ENCODE measurements around the gene RNF212. TPM values are rescaled to one million over a fixed set of nuclear protein-coding genes. Genes with fewer than 3 reads are reported as not detected.

RNF212 gene
- total RNA-seq, 1 experiment from 2014 or later: not detected

- intact Hi-C loops (cut with micrococcal nuclease): no loop called here
- no peak for ATAC-seq
- Histone ChIP-seq H3K9ac (ENCODE audit: low read length) (no peak overlapping the region), H3K79me2 (ENCODE audit: low read length) (no peaks in the 10 kb centered on the region), H4K20me1 (ENCODE audit: low read length) (no peaks in the 10 kb centered on the region), H3K4me2 (ENCODE audit: low read length) (no peak overlapping the region), H2AFZ (ENCODE audit: low read length) (no peak overlapping the region), H3K27ac (ENCODE audit: low read length) (no peak overlapping the region), H3K9me2 (replicated peaks; ENCODE audit: low read length) (no peaks in the 10 kb centered on the region), H3K4me3 (ENCODE audit: low read length) (no peak overlapping the region), H3K9me3 (ENCODE audit: low read length) (no peaks in the 10 kb centered on the region), H3K4me1 (ENCODE audit: insufficient read depth, low read length) (no peaks in the 10 kb centered on the region), H3K27me3 (ENCODE audit: low read length) (peaks cover 40% of the 10 kb centered on the region), H3F3A (ENCODE audit: low read length, unreplicated experiment) (no peaks in the 10 kb centered on the region), H3K36me3 (ENCODE audit: low read depth, low read length) (no peaks in the 10 kb centered on the region)
- DNase-seq: no peak
- no peak for TF ChIP-seq EZH2phosphoT487 (IDR thresholded peaks at IDR 0.05; ENCODE audit: borderline replicate concordance, low read length)
- TF ChIP-seq CTCF (conservative IDR thresholded peaks at IDR 0.05; ENCODE audit: low read depth, low read length): no peak
- no peak for TF ChIP-seq EZH2 (IDR thresholded peaks at IDR 0.05; ENCODE audit: low read length, unreplicated experiment)
- ChIA-PET CTCF (no interaction called here), POLR2A (ENCODE audit: unreplicated experiment) (no interaction called here)
- no TSS peak for BruUV-seq (replicated peaks)
Measured at GRCh38 chr4:1136048-1136447, 22.7 kb upstream of the RNF212 start.

DNA sequence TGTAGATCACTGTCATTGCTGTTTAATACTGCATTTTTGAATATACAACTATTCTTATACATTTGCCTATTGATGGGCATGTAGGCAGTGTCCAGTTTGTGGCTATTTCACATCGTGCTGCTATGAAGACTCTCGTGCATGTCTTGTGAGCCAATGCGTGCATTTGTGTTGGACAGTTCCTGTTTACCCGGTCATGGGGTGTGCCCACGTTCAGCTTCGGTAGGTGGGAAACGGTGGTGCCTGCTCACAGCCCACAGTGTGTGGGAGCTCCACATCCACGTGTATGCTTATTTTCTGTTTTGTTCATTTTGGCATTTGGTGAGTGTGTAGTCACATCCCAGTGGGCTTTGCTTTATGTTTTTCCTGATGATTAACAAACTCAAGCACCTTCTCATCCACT is 19.7 kb upstream of the RNF212 start:
- H3K4me3 ChIP-seq (ENCODE audit: low read length): no peak overlapping the region
- no peaks in the 10 kb centered on the region for H3K4me1 ChIP-seq (ENCODE audit: insufficient read depth, low read length)
- ChIA-PET CTCF (no interaction called here), POLR2A (ENCODE audit: unreplicated experiment) (no interaction called here)
- H3K27me3 ChIP-seq (ENCODE audit: low read length): peaks cover 16% of the 10 kb centered on the region
- TF ChIP-seq EZH2phosphoT487 (IDR thresholded peaks at IDR 0.05; ENCODE audit: borderline replicate concordance, low read length) (no peak), EZH2 (IDR thresholded peaks at IDR 0.05; ENCODE audit: low read length, unreplicated experiment) (no peak), CTCF (conservative IDR thresholded peaks at IDR 0.05; ENCODE audit: low read depth, low read length) (no peak)
- no peak overlapping the region for H2AFZ ChIP-seq (ENCODE audit: low read length)
- H4K20me1 ChIP-seq (ENCODE audit: low read length): no peaks in the 10 kb centered on the region
- H3K9me2 ChIP-seq (replicated peaks; ENCODE audit: low read length): no peaks in the 10 kb centered on the region
- H3K36me3 ChIP-seq (ENCODE audit: low read depth, low read length): no peaks in the 10 kb centered on the region
- H3K9me3 ChIP-seq (ENCODE audit: low read length): no peaks in the 10 kb centered on the region
- no peaks in the 10 kb centered on the region for H3K79me2 ChIP-seq (ENCODE audit: low read length)
- no peak overlapping the region for H3K27ac ChIP-seq (ENCODE audit: low read length)
- H3F3A ChIP-seq (ENCODE audit: low read length, unreplicated experiment): no peaks in the 10 kb centered on the region
- intact Hi-C loops (cut with micrococcal nuclease): no loop called here
- no peak overlapping the region for H3K9ac ChIP-seq (ENCODE audit: low read length)
- no peak for DNase-seq
- ATAC-seq: no peak
- H3K4me2 ChIP-seq (ENCODE audit: low read length): no peak overlapping the region
- BruUV-seq (replicated peaks): no TSS peak

DNA sequence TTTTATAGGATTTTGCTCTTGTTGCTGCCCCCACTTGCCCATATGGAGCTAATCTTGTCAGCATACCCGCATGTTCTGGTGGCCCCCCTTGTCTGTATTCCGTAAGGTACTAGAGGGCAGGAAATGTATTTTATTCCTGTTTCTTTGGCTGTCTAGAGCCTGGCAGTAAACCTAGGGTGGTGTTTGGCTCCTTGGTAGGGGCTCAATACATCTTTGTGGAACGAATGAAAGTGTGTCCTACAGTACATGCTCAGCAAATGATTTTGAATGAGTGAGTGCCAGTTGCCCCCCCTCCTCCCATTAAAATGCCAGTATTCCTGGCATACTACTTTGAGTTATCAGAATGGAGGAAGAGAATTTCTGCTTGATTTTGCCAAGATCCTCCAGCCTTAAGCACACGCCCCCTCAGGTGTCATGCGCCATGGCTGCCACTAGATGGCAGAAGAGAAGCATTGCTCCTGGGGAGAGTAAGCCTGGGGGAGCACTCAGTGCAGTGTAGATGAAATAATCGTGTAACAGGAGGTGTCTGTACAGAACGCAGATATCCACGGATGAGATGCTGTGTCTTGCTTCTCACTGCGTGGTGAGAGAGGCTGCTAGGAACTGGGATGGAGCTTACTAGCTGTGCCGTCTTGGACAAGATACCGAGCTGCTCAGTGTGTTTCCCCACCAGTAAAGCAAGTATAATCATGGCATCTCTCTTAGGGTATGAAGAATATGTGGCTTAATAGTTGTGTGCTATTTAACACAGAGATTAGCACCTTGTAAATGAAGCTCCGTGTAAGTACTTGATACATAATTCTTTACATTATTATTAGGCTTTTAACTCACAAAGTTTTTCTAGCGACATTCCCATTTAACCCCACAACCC is 17.2 kb upstream of the RNF212 start:
- no peak overlapping the region for H3K9ac ChIP-seq (ENCODE audit: low read length)
- H3K9me2 ChIP-seq (replicated peaks; ENCODE audit: low read length): no peaks in the 10 kb centered on the region
- no peaks in the 10 kb centered on the region for H4K20me1 ChIP-seq (ENCODE audit: low read length)
- ChIA-PET POLR2A (ENCODE audit: unreplicated experiment) (no interaction called here), CTCF (no interaction called here)
- H3K27ac ChIP-seq (ENCODE audit: low read length): no peak overlapping the region
- H3K4me2 ChIP-seq (ENCODE audit: low read length): no peak overlapping the region; the same call in 1 of the 2 replicates
- H3K79me2 ChIP-seq (ENCODE audit: low read length): no peaks in the 10 kb centered on the region
- no peaks in the 10 kb centered on the region for H3K36me3 ChIP-seq (ENCODE audit: low read depth, low read length)
- no peaks in the 10 kb centered on the region for H3K9me3 ChIP-seq (ENCODE audit: low read length)
- H3K27me3 ChIP-seq (ENCODE audit: low read length): peaks cover 4% of the 10 kb centered on the region; the same call in 1 of the 2 replicates
- 0 out of 2 replicates have a peak overlapping the region, but pooled peaks have one; percentile 2 for H2AFZ ChIP-seq (ENCODE audit: low read length)
- BruUV-seq (replicated peaks): no TSS peak
- H3F3A ChIP-seq (ENCODE audit: low read length, unreplicated experiment): no peaks in the 10 kb centered on the region
- intact Hi-C loops (cut with micrococcal nuclease): no loop called here
- H3K4me3 ChIP-seq (ENCODE audit: low read length): no peak overlapping the region
- H3K4me1 ChIP-seq (ENCODE audit: insufficient read depth, low read length): no peaks in the 10 kb centered on the region
- TF ChIP-seq CTCF (conservative IDR thresholded peaks at IDR 0.05; ENCODE audit: low read depth, low read length) (peak; percentile 92), EZH2 (IDR thresholded peaks at IDR 0.05; ENCODE audit: low read length, unreplicated experiment) (no peak), EZH2phosphoT487 (IDR thresholded peaks at IDR 0.05; ENCODE audit: borderline replicate concordance, low read length) (no peak)
- ATAC-seq (peak; percentile 93), DNase-seq (peak; percentile 88)
